NCI-H187 (cell line): ENCODE results near the gene DAP.
"Not testable (repeated sequence)": the region's sequence is repeated elsewhere in the genome, so short reads cannot be mapped to it uniquely, and the experiment has no call there.

Experiments
- DNase-seq, 2 experiments: peaks; one replicate each; lab custom pipeline; 2025; lab: John Stamatoyannopoulos, UW

Gene DAP

GRCh38 chr5:10734037-10734709 is 26.9 kb downstream of the DAP start:
- DNase-seq, result no peak

- no peak for DNase-seq
These were observed 27.6 kb downstream of the DAP start for GRCh38 chr5:10733426-10733825.

GRCh38 chr5:10731913-10732312 is 29.1 kb downstream of the DAP start:
- no peak for DNase-seq

GRCh38 chr5:10730043-10730351 is 31.0 kb downstream of the DAP start:
- no peak for DNase-seq

- no peak for DNase-seq
These were observed 31.6 kb downstream of the DAP start for GRCh38 chr5:10729320-10730042.

- DNase-seq, result no peak
These were observed 32.4 kb downstream of the DAP start for GRCh38 chr5:10728679-10729078.

GRCh38 chr5:10727861-10728260 is 33.2 kb downstream of the DAP start:
- DNase-seq, result no peak

GRCh38 chr5:10726913-10727517 is 34.0 kb downstream of the DAP start:
- no peak for DNase-seq

- DNase-seq, result no peak
These were observed 34.7 kb downstream of the DAP start for GRCh38 chr5:10726179-10726912.

- DNase-seq, result no peak
These were observed 35.4 kb downstream of the DAP start for GRCh38 chr5:10725636-10726035.

- DNase-seq, result no peak
These were observed 36.1 kb downstream of the DAP start for GRCh38 chr5:10724781-10725507.

- no peak for DNase-seq
These were observed 37.5 kb downstream of the DAP start for GRCh38 chr5:10723514-10723913.

GRCh38 chr5:10720766-10721165 is 40.3 kb downstream of the DAP start:
- DNase-seq, result not testable (repeated sequence)

GRCh38 chr5:10719965-10720364 is 41.1 kb downstream of the DAP start:
- no peak for DNase-seq

GRCh38 chr5:10718617-10719016 is 42.4 kb downstream of the DAP start:
- DNase-seq, result not testable (repeated sequence)

GRCh38 chr5:10716825-10717224 is 44.2 kb downstream of the DAP start:
- DNase-seq, result not testable (repeated sequence)

GRCh38 chr5:10715605-10716290 is 45.3 kb downstream of the DAP start:
- DNase-seq, result no peak

- DNase-seq, result no peak
These were observed 48.3 kb downstream of the DAP start for GRCh38 chr5:10712574-10713366.

GRCh38 chr5:10711562-10711961 is 49.5 kb downstream of the DAP start:
- DNase-seq, result no peak

- DNase-seq, result no peak
These were observed 50.4 kb downstream of the DAP start for GRCh38 chr5:10710513-10711128.
